GM18508 (cell line): ENCODE data around the gene SPDYE3.

Experiments used
- ATAC-seq: cut with Tn5 transposase; IDR thresholded peaks from one replicate; pipeline ENCODE4 v1.9.1; 2021; ENCODE audit warnings: moderate number of reproducible peaks; ENCODE audit not compliant: insufficient read depth, unreplicated experiment

Gene SPDYE3

DNA sequence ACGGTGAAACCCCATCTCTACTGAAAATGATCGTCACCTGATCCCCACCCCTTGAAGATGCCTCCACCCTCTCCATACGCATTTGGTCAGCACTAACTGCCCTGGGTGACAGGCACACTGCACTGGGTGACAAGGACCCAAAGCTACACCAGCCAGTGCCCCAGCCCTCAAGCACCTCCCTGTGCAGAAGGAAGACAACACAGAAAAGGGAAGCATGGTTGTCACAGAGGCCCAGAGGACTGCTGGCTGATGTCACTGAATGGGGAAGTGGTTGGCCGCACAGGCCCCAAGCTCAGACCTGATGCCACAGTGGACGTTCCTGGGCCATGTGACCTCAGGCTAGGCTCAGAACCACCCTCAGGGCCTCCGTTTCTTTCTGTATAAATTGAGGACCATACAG lies 61.6 kb downstream of the SPDYE3 start:
- ATAC-seq = peak; percentile 50

DNA sequence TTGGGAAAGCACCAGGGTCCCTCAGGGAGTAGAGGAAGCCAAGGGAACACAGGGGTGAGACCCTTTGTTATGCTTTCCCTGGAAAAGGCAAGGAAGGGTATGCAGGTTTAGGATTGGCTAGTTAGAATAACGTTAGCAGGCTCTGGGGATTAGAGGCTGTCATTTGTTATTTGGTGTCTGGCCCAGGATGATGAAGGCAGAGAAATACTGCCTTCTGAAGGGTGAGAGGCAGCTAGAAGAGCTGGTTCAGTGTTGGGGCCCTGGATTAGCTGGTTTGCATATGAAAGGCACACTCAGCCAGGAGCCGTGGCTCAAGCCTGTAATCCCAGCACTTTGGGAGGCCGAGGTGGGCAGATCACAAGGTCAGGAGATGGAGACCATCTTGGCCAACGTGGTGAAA lies 62.8 kb downstream of the SPDYE3 start:
- no peak for ATAC-seq

DNA sequence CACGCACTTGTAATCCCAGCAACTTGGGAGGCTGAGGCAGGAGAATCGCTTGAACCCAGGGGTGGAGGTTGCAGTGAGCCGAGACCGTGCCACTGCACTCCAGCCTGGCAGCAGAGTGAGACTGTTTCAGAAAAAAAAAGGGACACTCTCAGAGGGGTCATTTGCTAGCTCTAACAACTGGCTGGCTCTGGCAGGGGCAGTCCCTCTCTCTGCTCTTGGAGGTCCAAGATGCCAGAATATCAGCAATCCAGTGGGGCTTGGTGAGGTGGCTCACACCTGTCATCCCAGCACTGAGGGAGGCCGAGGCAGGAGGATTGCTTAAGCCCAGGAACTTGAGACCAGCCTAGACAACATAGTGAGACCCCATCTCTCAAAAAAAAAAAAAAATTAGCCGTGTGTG lies 63.2 kb downstream of the SPDYE3 start:
- ATAC-seq = no peak

DNA sequence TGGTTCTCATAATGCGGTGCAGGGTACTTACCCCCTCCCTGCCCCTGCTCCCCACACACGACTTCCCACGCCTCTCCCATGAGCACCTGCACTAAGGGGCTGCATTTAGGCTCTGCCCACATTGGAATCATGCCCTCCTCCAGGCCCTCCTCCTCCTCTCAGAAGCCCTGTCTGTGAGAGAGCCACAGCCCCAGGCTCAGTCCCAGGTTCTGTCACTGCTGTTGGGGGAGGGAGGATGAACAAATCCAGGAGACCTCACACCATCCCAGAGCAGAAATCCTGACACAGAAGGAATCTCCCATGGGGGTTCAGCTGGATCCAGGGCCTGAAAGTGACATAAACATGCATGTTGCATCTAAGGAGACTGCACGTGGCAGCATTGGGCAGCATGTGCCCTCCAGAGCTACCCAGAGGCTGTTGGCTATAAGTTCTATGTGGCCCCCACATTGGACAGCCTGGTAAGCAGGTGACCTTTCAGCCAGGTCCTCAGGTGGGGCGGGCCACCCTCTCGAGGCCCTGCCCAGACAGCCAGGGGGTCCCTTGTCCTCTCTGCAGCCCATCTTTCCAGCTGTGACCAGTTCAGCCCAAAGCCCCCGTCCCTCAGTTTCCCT lies 64.2 kb downstream of the SPDYE3 start:
- no peak for ATAC-seq
